Epithelial cell of prostate (primary cell): ENCODE measurements around the gene PASK.

ENCODE experiments used
- DNase-seq: peaks from one replicate; pipeline ENCODE4 v3.0.0-alpha.2; 2011; ENCODE audit warnings: low read depth, low spot score
- H3K27ac ChIP-seq: fragments of 450-650 bp; 2 replicates; pipeline ENCODE4 v1.5.1; 2017; ENCODE audit warnings: mild to moderate bottlenecking

Gene PASK

DNA sequence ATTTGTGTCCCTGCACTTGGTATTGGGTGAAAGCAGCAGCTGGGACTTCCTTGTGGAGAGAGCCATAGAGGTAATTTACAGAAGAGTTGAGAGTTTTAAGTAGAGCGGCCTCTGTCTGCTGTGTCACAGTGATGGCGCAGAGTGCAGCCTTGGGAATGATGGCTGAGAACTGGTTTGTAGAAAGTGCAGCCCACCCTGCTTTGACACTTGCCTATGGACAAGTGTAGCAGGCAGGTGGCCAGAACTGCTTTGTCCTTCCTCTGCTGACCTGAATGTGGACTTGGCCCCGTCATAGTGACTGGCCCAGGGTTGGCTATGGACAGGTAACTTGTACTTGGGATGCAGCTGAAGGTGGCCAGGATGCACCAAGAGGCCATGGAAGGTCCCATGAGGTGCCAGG, 32.9 kb upstream of the PASK start:
- no peak for DNase-seq

DNA sequence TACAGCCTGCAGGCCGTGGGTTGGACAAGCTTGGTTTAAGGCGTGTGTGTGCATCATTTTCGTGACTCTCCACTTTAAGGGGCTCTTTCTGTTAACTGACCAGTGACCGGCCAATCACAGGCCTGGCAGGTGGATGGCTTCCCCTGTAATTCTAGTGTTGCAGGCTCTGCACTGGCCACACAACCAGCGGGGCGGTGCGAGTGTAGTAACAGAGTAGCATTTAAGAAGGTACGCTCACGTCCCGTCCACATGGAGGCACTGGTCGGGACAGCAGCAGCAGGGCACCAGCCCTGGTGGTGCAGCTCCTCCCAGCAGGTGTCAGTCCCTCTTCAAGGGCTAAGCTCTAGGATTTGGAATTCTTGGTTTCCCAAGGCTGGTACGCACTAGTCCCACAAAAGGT, 31.2 kb upstream of the PASK start:
- DNase-seq: no peak
- H3K27ac ChIP-seq: no peak overlapping the region

More for the DNA sequence above, 32.9 kb upstream of the PASK start:
- no peak overlapping the region for H3K27ac ChIP-seq

- DNase-seq: no peak
- no peak overlapping the region for H3K27ac ChIP-seq
These were observed 30.6 kb upstream of the PASK start for GRCh38 chr2:241179899-241180298.

DNA sequence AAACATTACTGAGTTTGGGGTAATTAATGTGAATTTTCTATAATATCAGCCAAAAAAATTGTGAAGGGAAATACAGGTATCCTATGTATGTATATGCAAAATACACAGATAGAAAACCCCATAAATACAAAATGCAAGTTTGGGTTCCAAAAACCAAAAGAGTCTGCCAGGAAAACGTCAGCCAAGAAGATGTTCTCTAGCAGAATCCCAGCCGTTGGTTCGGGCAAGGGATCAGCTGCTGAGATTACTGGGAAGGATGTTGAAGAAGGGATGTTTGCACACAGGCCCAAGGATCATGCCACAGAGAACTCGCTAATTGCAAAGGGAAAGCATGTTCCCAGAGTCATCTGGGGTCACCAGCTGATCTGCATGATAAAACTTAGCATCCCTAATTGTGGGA, 29.7 kb upstream of the PASK start:
- H3K27ac ChIP-seq: no peak overlapping the region
- no peak for DNase-seq

- H3K27ac ChIP-seq: no peak overlapping the region
- no peak for DNase-seq
These were observed 28.5 kb upstream of the PASK start for GRCh38 chr2:241177526-241178334.

DNA sequence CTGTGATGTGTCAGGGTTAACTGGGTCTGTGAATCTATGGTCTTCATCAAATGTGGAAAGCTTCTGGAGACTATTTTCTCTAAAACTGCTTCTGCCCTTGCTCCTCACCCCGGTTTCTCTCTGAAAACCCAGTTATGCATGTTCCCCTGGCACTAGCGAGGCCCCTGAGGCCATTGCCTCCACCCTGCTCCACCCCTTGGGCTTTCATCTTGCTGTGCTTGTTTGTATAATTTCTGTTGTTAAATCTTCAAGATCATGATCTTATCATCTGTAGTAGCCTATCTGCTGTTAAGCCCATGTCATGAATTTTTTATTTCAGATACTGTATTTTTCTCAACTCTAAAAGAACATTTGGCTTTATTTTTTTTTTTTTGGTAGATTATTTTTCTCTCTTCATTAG, 24.3 kb upstream of the PASK start:
- no peak overlapping the region for H3K27ac ChIP-seq
- DNase-seq: no peak

DNA sequence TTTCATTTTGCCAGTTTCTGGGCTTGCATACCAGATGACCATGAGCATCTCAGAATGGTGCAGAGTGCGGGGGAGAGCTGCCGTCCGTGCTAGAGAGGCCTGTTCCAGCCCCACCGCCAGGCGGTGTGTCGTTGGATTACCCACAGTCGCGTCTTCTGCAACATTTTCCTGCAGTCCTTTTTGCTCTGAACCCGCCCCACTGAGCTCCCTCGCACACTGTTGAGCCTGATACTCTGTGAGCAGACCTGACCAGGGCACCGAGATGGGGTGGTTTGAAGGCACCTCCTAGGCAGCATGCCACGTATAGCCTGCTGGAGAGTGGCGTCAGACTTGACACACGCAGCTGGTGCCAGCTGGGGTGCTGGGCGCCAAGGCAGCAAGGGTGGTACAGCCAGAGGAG, 19.1 kb upstream of the PASK start:
- H3K27ac ChIP-seq: no peak overlapping the region

GRCh38 chr2:241163601-241164118, 14.4 kb upstream of the PASK start:
- DNase-seq: no peak
- H3K27ac ChIP-seq: no peak overlapping the region

More for the DNA sequence above, 19.1 kb upstream of the PASK start:
- DNase-seq: no peak

- no peak overlapping the region for H3K27ac ChIP-seq
- DNase-seq: no peak
These were observed 12.5 kb upstream of the PASK start for GRCh38 chr2:241161646-241162281.

DNA sequence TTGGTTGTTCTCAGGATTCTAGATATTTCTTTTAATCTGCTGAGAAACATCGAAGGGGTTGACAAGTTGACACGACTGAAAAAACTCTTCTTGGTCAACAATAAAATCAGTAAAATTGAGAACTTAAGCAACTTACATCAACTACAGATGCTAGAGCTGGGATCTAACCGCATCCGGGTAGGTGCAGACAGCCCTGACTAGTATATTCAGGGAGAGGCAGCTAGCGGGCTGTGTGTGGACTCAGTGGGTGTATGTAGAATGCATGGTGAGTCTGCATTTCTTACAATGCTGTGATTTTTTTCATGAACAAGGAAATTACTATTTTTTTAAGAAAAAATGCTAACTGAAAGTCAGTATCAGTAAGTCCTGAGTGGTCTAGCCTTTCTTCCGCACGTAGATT, 11.0 kb upstream of the PASK start:
- H3K27ac ChIP-seq: no peak overlapping the region
- no peak for DNase-seq

DNA sequence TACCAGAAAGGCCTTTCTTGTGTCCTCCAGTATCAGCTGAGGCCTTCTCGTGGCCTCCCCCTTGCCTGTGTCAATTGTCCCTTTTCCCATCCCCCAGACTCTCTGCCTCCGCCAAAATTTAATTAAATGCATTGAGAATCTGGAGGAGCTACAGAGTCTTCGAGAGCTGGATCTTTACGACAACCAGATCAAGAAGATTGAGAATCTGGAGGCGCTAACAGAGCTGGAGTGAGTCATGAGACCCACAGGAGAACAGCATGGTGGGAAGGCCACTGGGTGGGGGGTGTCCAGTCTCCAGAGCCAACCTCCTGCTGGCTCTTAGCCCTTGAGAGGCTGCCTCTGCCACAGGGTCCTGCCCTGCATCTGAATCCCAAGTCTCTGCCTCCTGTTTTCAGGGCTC, 9.8 kb upstream of the PASK start:
- DNase-seq: no peak
- no peak overlapping the region for H3K27ac ChIP-seq

- DNase-seq: no peak
- no peak overlapping the region for H3K27ac ChIP-seq
These were observed 9.3 kb upstream of the PASK start for GRCh38 chr2:241158546-241158900.

GRCh38 chr2:241157841-241158545, 8.7 kb upstream of the PASK start:
- no peak for DNase-seq
- no peak overlapping the region for H3K27ac ChIP-seq

DNA sequence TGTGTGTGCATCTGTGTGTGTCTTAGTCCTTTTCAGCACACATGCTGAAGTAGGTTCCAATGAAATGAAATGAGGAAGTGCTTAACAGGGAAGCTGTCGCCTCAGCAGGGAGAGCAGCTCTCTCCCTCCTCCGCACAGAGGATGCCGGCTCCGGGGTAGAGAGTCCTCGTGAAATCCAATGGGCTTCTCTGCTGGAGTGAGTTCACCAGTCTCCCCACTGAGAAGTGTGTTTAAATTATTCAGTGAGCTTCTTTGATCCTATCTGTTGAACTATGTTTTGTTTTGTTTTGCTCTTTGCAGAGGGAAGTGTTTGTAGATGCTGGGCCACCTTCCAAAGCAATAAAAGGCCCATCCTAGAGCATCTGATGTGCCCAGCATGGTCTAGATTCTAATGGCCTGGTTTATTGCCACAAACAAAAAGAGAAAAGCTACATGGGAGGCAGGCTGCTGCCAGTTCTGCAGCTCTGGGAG, 7.7 kb upstream of the PASK start:
- no peak overlapping the region for H3K27ac ChIP-seq
- no peak for DNase-seq

DNA sequence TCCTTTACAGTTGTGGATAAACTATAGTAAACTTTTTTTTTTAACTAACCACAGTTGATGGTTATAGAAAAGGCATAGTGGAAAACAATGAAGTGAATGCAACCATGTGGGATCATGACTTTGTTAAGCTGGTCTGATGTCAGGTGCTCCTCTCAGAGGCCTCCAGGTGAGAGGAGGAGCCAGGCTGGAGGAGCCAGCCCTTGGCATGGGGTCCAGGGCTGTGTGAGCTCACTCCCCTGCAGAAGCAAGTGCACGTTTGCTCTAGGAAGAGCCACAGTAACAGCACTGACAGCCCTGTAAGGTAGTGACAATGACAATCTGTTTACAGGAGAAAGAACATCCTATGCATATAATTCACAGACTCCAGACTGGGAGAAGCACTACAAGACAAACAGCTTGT, 6.7 kb upstream of the PASK start:
- no peak overlapping the region for H3K27ac ChIP-seq

GRCh38 chr2:241154915-241155314, 5.6 kb upstream of the PASK start:
- no peak for DNase-seq
- no peak overlapping the region for H3K27ac ChIP-seq

More for the DNA sequence above, 6.7 kb upstream of the PASK start:
- DNase-seq: no peak

GRCh38 chr2:241153616-241154015, 4.3 kb upstream of the PASK start:
- H3K27ac ChIP-seq: no peak overlapping the region

GRCh38 chr2:241151934-241152660, 2.8 kb upstream of the PASK start:
- H3K27ac ChIP-seq: no peak overlapping the region
- DNase-seq: no peak

More at GRCh38 chr2:241153616-241154015, 4.3 kb upstream of the PASK start:
- DNase-seq: no peak

GRCh38 chr2:241150660-241151530, 1.6 kb upstream of the PASK start:
- peak overlapping the region; percentile 39 for H3K27ac ChIP-seq
- DNase-seq: no peak
